Type B pancreatic cell (in vitro differentiated cells): Measurements from ENCODE around the gene SPATA9. TPM values are rescaled to one million over a fixed set of nuclear protein-coding genes. Genes with fewer than 3 reads are reported as not detected.
"Not testable (repeated sequence)": the region's sequence is repeated elsewhere in the genome, so short reads cannot be mapped to it uniquely, and the experiment has no call there.

ENCODE experiments used
- DNase-seq: peaks from one replicate; pipeline ENCODE4 v3.0.0; 2021; ENCODE audit warnings: mixed read lengths; ENCODE audit not compliant: unreplicated experiment; ENCODE audit errors: extremely low spot score
- H3K27ac Mint-ChIP-seq: 2 replicates; pipeline ENCODE4 v1.8.0; 2021; ENCODE audit warnings: mild to moderate bottlenecking, mixed read lengths
- H3K27me3 Mint-ChIP-seq: 2 replicates; pipeline ENCODE4 v1.8.0; 2021; ENCODE audit warnings: mixed read lengths
- H3K36me3 Mint-ChIP-seq: 2 replicates; pipeline ENCODE4 v1.8.0; 2021; ENCODE audit warnings: mixed read lengths
- H3K4me1 Mint-ChIP-seq: one replicate; pipeline ENCODE4 v1.8.0; 2021; ENCODE audit warnings: mixed read lengths; ENCODE audit not compliant: unreplicated experiment
- H3K4me3 Mint-ChIP-seq: 2 replicates; pipeline ENCODE4 v1.8.0; 2021; ENCODE audit warnings: mild to moderate bottlenecking, mixed read lengths
- H3K9me3 Mint-ChIP-seq: 2 replicates; pipeline ENCODE4 v1.8.0; 2021; ENCODE audit warnings: mixed read lengths
- CTCF ChIP-seq: fragments of 200-600 bp; sonication (generic); conservative IDR thresholded peaks from 2 replicates; pipeline ENCODE4 v1.5.0; 2021; ENCODE audit warnings: antibody characterized with exemption, mild to moderate bottlenecking
- total RNA-seq: library from RNA; stranded (reverse); gene quantifications from 2 replicates; pipeline ENCODE4 v1.2.1, GENCODE V29; 2021; ENCODE audit warnings: low replicate concordance

Gene SPATA9
- total RNA-seq, 1 donor from 2014 or later, result 0.29 TPM

GRCh38 chr5:95713960-95714710, 31.3 kb upstream of the SPATA9 start:
- H3K27ac Mint-ChIP-seq, result no peak overlapping the region
- H3K36me3 Mint-ChIP-seq, result no peaks in the 10 kb centered on the region
- peaks cover 3% of the 10 kb centered on the region for H3K27me3 Mint-ChIP-seq
- no peak overlapping the region for H3K4me3 Mint-ChIP-seq
- peaks cover 11% of the 10 kb centered on the region for H3K4me1 Mint-ChIP-seq
- DNase-seq, result no peak
- TF ChIP-seq CTCF, result no peak
- peaks cover 4% of the 10 kb centered on the region for H3K9me3 Mint-ChIP-seq

- not testable (repeated sequence) for H3K9me3 Mint-ChIP-seq, H3K4me3 Mint-ChIP-seq, H3K27ac Mint-ChIP-seq, H3K27me3 Mint-ChIP-seq, H3K36me3 Mint-ChIP-seq, DNase-seq
- H3K4me1 Mint-ChIP-seq, result peaks cover 11% of the 10 kb centered on the region
Measured at GRCh38 chr5:95713246-95713645, 30.5 kb upstream of the SPATA9 start.

GRCh38 chr5:95712347-95712958, 29.7 kb upstream of the SPATA9 start:
- H3K27ac Mint-ChIP-seq, result peak overlapping the region; percentile 92
- H3K4me3 Mint-ChIP-seq, result peak overlapping the region; percentile 55
- H3K4me1 Mint-ChIP-seq, result peaks cover 11% of the 10 kb centered on the region

GRCh38 chr5:95711501-95712346, 28.9 kb upstream of the SPATA9 start:
- Mint-ChIP-seq H3K4me3 (peak overlapping the region; percentile 20), H3K36me3 (no peaks in the 10 kb centered on the region), H3K27ac (peak overlapping the region; percentile 92), H3K27me3 (peaks cover 3% of the 10 kb centered on the region), H3K4me1 (peaks cover 11% of the 10 kb centered on the region), H3K9me3 (peaks cover 4% of the 10 kb centered on the region)
- TF ChIP-seq CTCF, result no peak
- DNase-seq, result no peak

More at GRCh38 chr5:95712347-95712958, 29.7 kb upstream of the SPATA9 start:
- peaks cover 3% of the 10 kb centered on the region for H3K27me3 Mint-ChIP-seq
- no peak for TF ChIP-seq CTCF
- no peak for DNase-seq
- H3K36me3 Mint-ChIP-seq, result no peaks in the 10 kb centered on the region
- peaks cover 4% of the 10 kb centered on the region for H3K9me3 Mint-ChIP-seq

GRCh38 chr5:95710651-95711500, 28.1 kb upstream of the SPATA9 start:
- H3K27me3 Mint-ChIP-seq, H3K9me3 Mint-ChIP-seq, DNase-seq, H3K27ac Mint-ChIP-seq, H3K36me3 Mint-ChIP-seq: not testable (repeated sequence)
- Mint-ChIP-seq H3K4me1 (peaks cover 11% of the 10 kb centered on the region), H3K4me3 (peak overlapping the region; percentile 20)
